Muscle of leg (tissue), 11 donors: Measurements from ENCODE around the gene STARD13. TPM values are rescaled to one million over a fixed set of nuclear protein-coding genes. Genes with fewer than 3 reads are reported as not detected.
A peak's percentile ranks its signal among the peaks of the same experiment; 100 is the strongest.
"Not testable (repeated sequence)": the region's sequence is repeated elsewhere in the genome, so short reads cannot be mapped to it uniquely, and the experiment has no call there.

ENCODE experiments used
- DNase-seq: peaks from one replicate; pipeline ENCODE4 v3.0.0; 2013
- H3K27ac ChIP-seq: one replicate; pipeline ENCODE4 v1.5.1; 2013; ENCODE audit warnings: mild to moderate bottlenecking, low read length, control low read depth
- H3K27me3 ChIP-seq: one replicate; pipeline ENCODE4 v1.6.1; 2013; ENCODE audit warnings: low read length; ENCODE audit not compliant: control insufficient read depth, insufficient read depth
- H3K36me3 ChIP-seq: one replicate; pipeline ENCODE4 v1.6.1; 2013; ENCODE audit warnings: low read length; ENCODE audit not compliant: control insufficient read depth, insufficient read depth
- H3K4me1 ChIP-seq: one replicate; pipeline ENCODE4 v1.6.1; 2013; ENCODE audit warnings: low read length; ENCODE audit not compliant: control insufficient read depth, insufficient read depth
- H3K4me3 ChIP-seq: one replicate; pipeline ENCODE4 v1.5.1; 2013; ENCODE audit warnings: low read length, control low read depth
- H3K9me3 ChIP-seq: replicated peaks from 2 replicates; pipeline ENCODE4 v1.6.1; 2013; ENCODE audit warnings: low read depth, low read length; ENCODE audit not compliant: control insufficient read depth
- WGBS: methylation state at CpG from one replicate; pipeline ENCODE4 v1.1.5; 2013; ENCODE audit warnings: missing lambda C conversion rate; ENCODE audit not compliant: insufficient coverage; 5-methylcytosine and 5-hydroxymethylcytosine counted together
- polyA plus RNA-seq, 8 donors: library from polyadenylated mRNA; unstranded; fragments of 120-200 nt; gene quantifications; one replicate each; pipeline versions ENCODE4 v1.2.1 to v1.2.3, GENCODE V29; 2013; ENCODE audit warnings: inconsistent platforms in 1 of 8, low replicate concordance in 1 of 8; ENCODE audit not compliant: insufficient read length in 8 of 8, insufficient read depth in 1 of 8
- total RNA-seq: library from RNA; stranded (reverse); fragments of 120-200 nt; gene quantifications from one replicate; pipeline ENCODE4 v1.2.4, GENCODE V29; 2013

Gene STARD13
- total and polyA plus RNA-seq, 9 donors = 15.7 to 28.1 (median 21.8) TPM

- H3K27me3 ChIP-seq = no peaks in the 10 kb centered on the region
- WGBS = 100% methylated on average over 1 of the region's 6 CpGs
- DNase-seq = peak; percentile 57
- no peaks in the 10 kb centered on the region for H3K9me3 ChIP-seq
- H3K4me3 ChIP-seq = no peak overlapping the region
- H3K4me1 ChIP-seq = peaks cover 17% of the 10 kb centered on the region
- H3K27ac ChIP-seq = peak overlapping the region; percentile 71
- peaks cover 21% of the 10 kb centered on the region for H3K36me3 ChIP-seq
Measured at GRCh38 chr13:33169273-33169980, 116.1 kb downstream of the STARD13 start.

DNA sequence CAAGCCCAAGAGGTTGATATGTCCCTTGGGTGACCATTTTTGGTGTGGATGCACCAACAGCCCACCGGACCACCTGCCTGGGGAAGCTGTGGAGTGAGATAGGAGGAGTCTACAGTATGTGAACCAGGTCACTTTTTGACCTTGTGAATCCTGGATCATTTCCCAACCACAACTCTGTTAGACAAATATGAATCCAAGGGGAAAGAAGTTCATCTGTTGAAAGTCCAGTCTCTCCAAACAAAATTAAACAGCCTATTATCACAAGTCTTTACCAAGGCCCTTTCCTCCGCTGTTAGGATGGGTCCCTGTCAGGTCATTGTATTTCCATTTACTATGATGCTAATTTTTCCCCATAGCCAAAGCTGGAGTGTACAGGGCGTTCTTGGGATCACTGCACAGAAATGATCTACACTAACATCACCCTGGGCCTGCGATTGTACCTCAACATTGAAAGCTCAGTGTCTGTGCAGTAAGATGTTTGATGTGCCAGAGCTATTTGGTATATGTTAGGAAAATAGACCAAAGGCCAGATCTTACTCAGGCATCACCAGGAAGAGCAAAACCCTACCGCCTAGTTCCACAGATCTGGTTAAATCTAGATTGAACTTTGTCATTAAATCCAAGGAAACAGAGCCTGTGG, 117.1 kb downstream of the STARD13 start:
- Histone ChIP-seq H3K4me1 (peaks cover 14% of the 10 kb centered on the region), H3K36me3 (peaks cover 23% of the 10 kb centered on the region), H3K27me3 (no peaks in the 10 kb centered on the region), H3K27ac (peak overlapping the region; percentile 71), H3K4me3 (no peak overlapping the region), H3K9me3 (no peaks in the 10 kb centered on the region)
- WGBS = 100% methylated on average over 1 of the region's 5 CpGs
- DNase-seq = peak; percentile 92

GRCh38 chr13:33167491-33167890, 118.1 kb downstream of the STARD13 start:
- no peak overlapping the region for H3K27ac ChIP-seq
- H3K9me3 ChIP-seq = no peaks in the 10 kb centered on the region
- DNase-seq = peak; percentile 51
- WGBS = 92% methylated on average over 2 of the region's 12 CpGs
- H3K27me3 ChIP-seq = no peaks in the 10 kb centered on the region
- H3K36me3 ChIP-seq = peaks cover 25% of the 10 kb centered on the region
- H3K4me3 ChIP-seq = no peak overlapping the region
- peaks cover 14% of the 10 kb centered on the region for H3K4me1 ChIP-seq

- Histone ChIP-seq H3K4me1 (peaks cover 11% of the 10 kb centered on the region), H3K4me3 (no peak overlapping the region), H3K27me3 (no peaks in the 10 kb centered on the region), H3K27ac (no peak overlapping the region), H3K36me3 (peaks cover 29% of the 10 kb centered on the region), H3K9me3 (peaks cover 2% of the 10 kb centered on the region)
- DNase-seq = no peak
- no CpG with 5 or more reads among the region's 2 CpGs for WGBS
Measured at GRCh38 chr13:33165787-33166186, 119.8 kb downstream of the STARD13 start.

GRCh38 chr13:33164331-33164730, 121.2 kb downstream of the STARD13 start:
- no peak for DNase-seq
- H3K27ac ChIP-seq = no peak overlapping the region
- WGBS = no CpG with 5 or more reads among the region's 2 CpGs
- H3K4me1 ChIP-seq = peaks cover 9% of the 10 kb centered on the region
- peaks cover 2% of the 10 kb centered on the region for H3K9me3 ChIP-seq
- H3K36me3 ChIP-seq = peaks cover 29% of the 10 kb centered on the region
- no peaks in the 10 kb centered on the region for H3K27me3 ChIP-seq
- H3K4me3 ChIP-seq = no peak overlapping the region

DNA sequence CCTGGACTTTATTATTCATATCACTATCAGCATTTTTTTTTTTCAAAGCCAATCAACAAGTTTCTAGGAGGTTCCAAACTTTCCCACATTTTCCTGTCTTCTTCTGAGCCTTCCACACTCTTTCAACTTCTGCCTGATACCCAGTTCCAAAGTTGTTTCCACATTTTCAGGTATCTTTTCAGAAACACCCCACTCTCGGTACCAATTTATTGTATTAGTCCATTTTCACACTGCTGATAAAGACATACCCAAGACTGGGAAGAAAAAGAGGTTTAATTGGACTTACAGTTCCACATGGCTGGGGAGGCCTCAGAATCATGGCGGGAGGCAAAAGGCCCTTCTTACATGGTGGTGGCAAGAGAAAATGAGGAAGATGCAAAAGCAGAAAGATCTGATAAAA, 122.8 kb downstream of the STARD13 start:
- WGBS = no CpG with 5 or more reads among the region's 2 CpGs
- peaks cover 41% of the 10 kb centered on the region for H3K36me3 ChIP-seq
- not testable (repeated sequence) for H3K4me1 ChIP-seq, H3K9me3 ChIP-seq, H3K27ac ChIP-seq, H3K27me3 ChIP-seq, H3K4me3 ChIP-seq, DNase-seq

DNA sequence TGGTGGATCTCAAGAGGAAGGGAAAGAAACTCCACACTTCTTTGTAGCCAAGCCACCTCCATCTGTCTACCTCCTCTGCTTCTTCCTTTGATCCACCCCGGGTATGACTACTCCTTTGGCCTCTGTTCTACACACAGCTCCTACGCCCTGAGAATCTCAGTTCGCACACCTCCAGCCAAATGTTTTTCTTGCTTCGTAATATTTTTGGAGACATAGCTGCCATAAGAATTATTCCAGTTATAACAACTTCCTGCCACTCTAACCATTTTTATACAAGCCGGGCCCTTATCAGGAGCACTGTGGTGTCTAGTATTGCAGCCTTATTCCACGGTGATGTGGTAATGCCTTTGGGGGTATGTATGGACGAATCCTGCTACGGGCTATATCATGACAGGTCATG, 126.7 kb downstream of the STARD13 start:
- H3K27ac ChIP-seq = no peak overlapping the region
- peaks cover 5% of the 10 kb centered on the region for H3K4me1 ChIP-seq
- peaks cover 2% of the 10 kb centered on the region for H3K9me3 ChIP-seq
- peak; percentile 41 for DNase-seq
- no peaks in the 10 kb centered on the region for H3K27me3 ChIP-seq
- WGBS = 78% methylated on average over 1 of the region's 8 CpGs
- no peak overlapping the region for H3K4me3 ChIP-seq
- H3K36me3 ChIP-seq = peaks cover 30% of the 10 kb centered on the region

GRCh38 chr13:33158271-33158670, 127.3 kb downstream of the STARD13 start:
- Histone ChIP-seq H3K9me3 (peaks cover 2% of the 10 kb centered on the region), H3K36me3 (peaks cover 33% of the 10 kb centered on the region), H3K4me3 (no peak overlapping the region), H3K27me3 (no peaks in the 10 kb centered on the region), H3K4me1 (peaks cover 7% of the 10 kb centered on the region), H3K27ac (no peak overlapping the region)
- no peak for DNase-seq
- 92% methylated on average over 3 of the region's 3 CpGs for WGBS

GRCh38 chr13:33154911-33155310, 130.6 kb downstream of the STARD13 start:
- peaks cover 7% of the 10 kb centered on the region for H3K4me1 ChIP-seq
- H3K36me3 ChIP-seq = peaks cover 25% of the 10 kb centered on the region
- no peak overlapping the region for H3K27ac ChIP-seq
- DNase-seq = no peak
- H3K27me3 ChIP-seq = no peaks in the 10 kb centered on the region
- H3K9me3 ChIP-seq = no peaks in the 10 kb centered on the region
- 76% methylated on average over 4 of the region's 5 CpGs for WGBS
- no peak overlapping the region for H3K4me3 ChIP-seq

DNA sequence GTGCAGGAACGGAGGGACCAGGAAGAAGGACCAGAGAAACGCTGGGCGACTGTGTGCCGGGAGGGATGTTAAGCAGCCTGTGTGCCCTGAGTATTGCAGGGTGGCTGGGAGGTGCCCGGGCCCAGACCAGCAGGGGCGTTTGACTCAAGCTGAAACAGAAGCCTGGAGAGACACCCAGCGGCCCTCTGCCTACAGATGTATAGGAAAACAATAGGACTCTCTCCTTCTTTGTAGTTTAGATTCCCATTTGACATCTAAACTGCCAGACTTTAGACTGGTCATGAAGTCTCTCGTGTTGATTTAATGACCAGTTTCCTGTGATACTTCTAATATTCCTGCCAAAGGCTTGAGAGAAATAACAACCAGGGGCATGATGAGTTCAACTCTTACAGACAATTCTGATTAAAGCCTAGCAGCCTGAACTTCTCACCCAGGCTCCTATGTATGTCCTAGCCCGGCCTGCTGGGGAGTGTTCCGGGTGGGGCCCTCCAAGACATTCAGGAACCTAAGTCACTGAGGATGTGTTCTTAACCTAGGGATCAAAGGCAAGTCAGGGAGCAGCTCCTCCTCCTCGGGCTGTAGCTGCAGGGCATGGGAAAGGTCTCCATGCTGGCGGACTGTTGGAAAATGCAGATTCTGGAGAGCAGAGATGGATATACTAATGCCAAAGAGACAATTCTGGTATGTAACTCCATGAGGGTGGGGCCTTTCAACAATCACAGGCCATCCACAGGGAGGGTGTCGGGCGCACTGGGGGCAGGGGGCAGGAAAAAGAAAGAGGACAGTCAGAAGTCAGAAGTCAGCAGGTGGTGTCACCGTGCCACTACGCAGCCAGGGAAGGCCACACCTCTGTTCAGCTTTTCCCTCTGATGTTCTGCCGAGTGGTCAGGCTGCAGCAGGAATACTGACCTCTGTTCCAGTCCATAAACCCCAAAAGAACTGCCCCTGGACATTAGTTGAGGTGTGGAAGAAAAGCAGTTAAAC, 131.8 kb downstream of the STARD13 start:
- Histone ChIP-seq H3K4me3 (no peak overlapping the region), H3K9me3 (no peaks in the 10 kb centered on the region), H3K36me3 (peaks cover 22% of the 10 kb centered on the region), H3K4me1 (peaks cover 7% of the 10 kb centered on the region), H3K27ac (peak overlapping the region; percentile 56), H3K27me3 (no peaks in the 10 kb centered on the region)
- WGBS = 65% methylated on average over 9 of the region's 17 CpGs
- peak; percentile 60 for DNase-seq
